BJ (cell line): ENCODE measurements around the gene COA1. TPM values are rescaled to one million over a fixed set of nuclear protein-coding genes. Genes with fewer than 3 reads are reported as not detected.
"Not testable (repeated sequence)": the region's sequence is repeated elsewhere in the genome, so short reads cannot be mapped to it uniquely, and the experiment has no call there.

ENCODE experiments used
- CTCF ChIA-PET: fragments of 350-600 bp; formaldehyde crosslinking; extraction: SDS; loops from one replicate; lab custom pipeline; 2021; ENCODE audit warnings: antibody characterized with exemption, inconsistent platforms; lab: Yijun Ruan, JAX
- POLR2A ChIA-PET: fragments of 300-600 bp; sonication (Branson Sonifier 250); formaldehyde crosslinking; extraction: SDS; loops from one replicate; lab custom pipeline; 2021; ENCODE audit warnings: antibody characterized with exemption; lab: Charles Lee
- DNase-seq: peaks from one replicate; pipeline ENCODE4 v3.0.0-alpha.2; 2011; ENCODE audit warnings: low read depth
- H3K27me3 ChIP-seq: 2 replicates; pipeline ENCODE4 v1.6.0; 2011; ENCODE audit warnings: low read length; ENCODE audit not compliant: control insufficient read depth, insufficient read depth
- H3K36me3 ChIP-seq: 2 replicates; pipeline ENCODE4 v1.5.1; 2011; ENCODE audit warnings: low read length; ENCODE audit not compliant: control insufficient read depth, insufficient read depth
- H3K4me3 ChIP-seq: 2 replicates; pipeline ENCODE4 v1.5.1; 2011; ENCODE audit warnings: low read depth, mild to moderate bottlenecking, control low read depth, low read length
- polyA plus RNA-seq: library from polyadenylated mRNA; depleted of rRNA; stranded (reverse); fragments of >200 nt; gene quantifications from 2 replicates; pipeline ENCODE4 v1.2.3, GENCODE V29; 2011
- TF ChIP-seq, protein P1 (sequence below): IDR thresholded peaks from 2 replicates; pipeline ENCODE4 v1.5.1; 2011; ENCODE audit warnings: low read depth, mild to moderate bottlenecking, control low read depth, inconsistent platforms, low read length, moderate library complexity; ENCODE audit not compliant: insufficient read depth

Gene COA1
- polyA plus RNA-seq, 1 experiment = 20.2 TPM

- CTCF ChIA-PET = interaction anchor here (0.9 to 1.5 kb wide), 2 partner anchors 18 to 26 kb away, joined by 3 to 7 read pairs; partner anchors contain the start of gene STK17A
- H3K4me3 ChIP-seq = no peak overlapping the region
- TF ChIP-seq, protein P1, sequence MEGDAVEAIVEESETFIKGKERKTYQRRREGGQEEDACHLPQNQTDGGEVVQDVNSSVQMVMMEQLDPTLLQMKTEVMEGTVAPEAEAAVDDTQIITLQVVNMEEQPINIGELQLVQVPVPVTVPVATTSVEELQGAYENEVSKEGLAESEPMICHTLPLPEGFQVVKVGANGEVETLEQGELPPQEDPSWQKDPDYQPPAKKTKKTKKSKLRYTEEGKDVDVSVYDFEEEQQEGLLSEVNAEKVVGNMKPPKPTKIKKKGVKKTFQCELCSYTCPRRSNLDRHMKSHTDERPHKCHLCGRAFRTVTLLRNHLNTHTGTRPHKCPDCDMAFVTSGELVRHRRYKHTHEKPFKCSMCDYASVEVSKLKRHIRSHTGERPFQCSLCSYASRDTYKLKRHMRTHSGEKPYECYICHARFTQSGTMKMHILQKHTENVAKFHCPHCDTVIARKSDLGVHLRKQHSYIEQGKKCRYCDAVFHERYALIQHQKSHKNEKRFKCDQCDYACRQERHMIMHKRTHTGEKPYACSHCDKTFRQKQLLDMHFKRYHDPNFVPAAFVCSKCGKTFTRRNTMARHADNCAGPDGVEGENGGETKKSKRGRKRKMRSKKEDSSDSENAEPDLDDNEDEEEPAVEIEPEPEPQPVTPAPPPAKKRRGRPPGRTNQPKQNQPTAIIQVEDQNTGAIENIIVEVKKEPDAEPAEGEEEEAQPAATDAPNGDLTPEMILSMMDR = no peak
- peaks cover 8% of the 10 kb centered on the region for H3K36me3 ChIP-seq
- H3K27me3 ChIP-seq = no peaks in the 10 kb centered on the region
- DNase-seq = no peak
- POLR2A ChIA-PET = no interaction called here
These were observed 120.2 kb downstream of the COA1 start for GRCh38 chr7:43609097-43609496.

DNA sequence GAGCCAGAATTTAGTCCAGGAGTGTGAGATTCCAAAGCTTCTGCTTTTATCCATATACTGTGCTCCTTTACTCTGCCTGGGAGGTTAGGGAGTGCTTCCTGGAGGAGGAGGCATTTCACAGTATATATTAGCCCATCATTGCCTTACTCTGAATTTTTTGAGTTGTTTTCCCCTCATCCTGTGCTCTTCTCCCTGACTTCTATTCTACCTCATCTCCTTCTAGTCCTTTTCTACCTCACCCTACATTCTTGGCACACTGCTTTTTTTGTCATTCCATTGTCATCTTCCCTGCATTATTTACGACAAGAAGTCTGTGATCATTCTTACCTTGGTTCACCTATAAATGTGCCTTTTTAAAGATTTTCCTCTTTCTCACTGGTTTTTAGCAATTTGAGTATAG is 125.1 kb downstream of the COA1 start:
- Histone ChIP-seq H3K36me3 (peaks cover 4% of the 10 kb centered on the region), H3K27me3 (no peaks in the 10 kb centered on the region), H3K4me3 (no peak overlapping the region)
- DNase-seq = no peak
- TF ChIP-seq, protein P1 = no peak
- CTCF ChIA-PET = interaction anchor here (0.8 to 2.1 kb wide), 4 partner anchors 9 to 21 kb away, joined by 3 to 5 read pairs (median 4); partner anchors contain the start of gene STK17A
- POLR2A ChIA-PET = no interaction called here

DNA sequence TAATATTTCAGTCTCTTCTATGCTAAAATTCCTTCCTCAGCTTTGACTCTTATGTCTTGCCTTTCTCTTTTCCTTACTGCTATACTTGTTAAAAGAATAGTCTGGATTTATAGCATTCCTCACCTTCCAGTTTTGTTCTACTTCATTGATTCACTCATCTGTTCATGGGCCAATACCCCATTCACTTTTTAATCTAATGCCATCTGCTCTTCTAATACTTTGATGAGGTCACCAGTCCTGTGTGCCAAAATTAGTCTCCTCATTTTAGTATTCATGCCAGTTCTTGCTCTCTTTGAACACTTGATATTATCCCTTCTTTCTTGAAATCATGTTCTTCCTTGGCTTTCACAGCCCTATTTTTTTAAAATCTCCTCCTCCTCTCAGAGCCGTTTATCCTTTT is 127.1 kb downstream of the COA1 start:
- CTCF ChIA-PET = interaction anchor here (0.8 kb wide), 1 partner anchor 17 kb away, joined by 3 read pairs; no protein-coding TSS in a partner anchor
- POLR2A ChIA-PET = no interaction called here
- TF ChIP-seq, protein P1 = no peak
- H3K27me3 ChIP-seq = no peaks in the 10 kb centered on the region
- H3K4me3 ChIP-seq = no peak overlapping the region
- peaks cover under 1% of the 10 kb centered on the region; the same call in 1 of the 2 replicates for H3K36me3 ChIP-seq
- no peak for DNase-seq

GRCh38 chr7:43600056-43600455 is 129.3 kb downstream of the COA1 start:
- ChIA-PET CTCF (interaction anchor here (1.0 kb wide), 1 partner anchor 238 kb away, joined by 3 read pairs; no protein-coding TSS in a partner anchor), POLR2A (no interaction called here)
- no peak for DNase-seq
- TF ChIP-seq, protein P1 = no peak
- Histone ChIP-seq H3K27me3 (no peaks in the 10 kb centered on the region), H3K36me3 (peaks cover 1% of the 10 kb centered on the region; the same call in 1 of the 2 replicates), H3K4me3 (no peak overlapping the region)

- POLR2A ChIA-PET = interaction anchor here (0.6 kb wide), 1 partner anchor 12 kb away, joined by 8 read pairs; no protein-coding TSS in a partner anchor
- H3K27me3 ChIP-seq, H3K36me3 ChIP-seq, H3K4me3 ChIP-seq, DNase-seq: not testable (repeated sequence)
- CTCF ChIA-PET = interaction anchor here (0.6 kb wide), 1 partner anchor 331 kb away, joined by 3 read pairs; no protein-coding TSS in a partner anchor
These were observed 132.9 kb downstream of the COA1 start for GRCh38 chr7:43596426-43596825.
